Neural progenitor cell (in vitro differentiated cells): ENCODE data around the gene AKAP6. TPM values are rescaled to one million over a fixed set of nuclear protein-coding genes. Genes with fewer than 3 reads are reported as not detected.

Source experiments
- DNase-seq: peaks from one replicate; pipeline ENCODE4 v3.0.0-alpha.2; 2016; ENCODE audit warnings: low spot score
- H2AFZ ChIP-seq: fragments of 200-600 bp; sonication (generic); replicated peaks from 2 replicates; pipeline ENCODE4 v1.6.1; 2016; ENCODE audit warnings: antibody characterized with exemption
- H3F3A ChIP-seq: fragments of 200-600 bp; sonication (generic); 2 replicates; pipeline ENCODE4 v1.6.1; 2016; ENCODE audit warnings: antibody characterized with exemption, low read depth
- H3K27ac ChIP-seq: fragments of 200-600 bp; sonication (generic); 2 replicates; pipeline ENCODE4 v1.5.1; 2016; ENCODE audit warnings: mild to moderate bottlenecking
- H3K27me3 ChIP-seq: fragments of 200-600 bp; sonication (generic); 2 replicates; pipeline ENCODE4 v1.6.1; 2016; ENCODE audit warnings: mild to moderate bottlenecking, moderate library complexity
- H3K36me3 ChIP-seq: fragments of 200-600 bp; sonication (generic); 2 replicates; pipeline ENCODE4 v1.5.1; 2016
- H3K4me1 ChIP-seq: fragments of 200-600 bp; sonication (generic); 2 replicates; pipeline ENCODE4 v1.6.1; 2016; ENCODE audit warnings: mixed run types
- H3K4me2 ChIP-seq: fragments of 200-600 bp; sonication (generic); 2 replicates; pipeline ENCODE4 v1.6.1; 2016
- H3K4me3 ChIP-seq: fragments of 200-600 bp; sonication (generic); 2 replicates; pipeline ENCODE4 v1.5.1; 2016
- H3K79me2 ChIP-seq: fragments of 200-600 bp; sonication (generic); 2 replicates; pipeline ENCODE4 v1.6.1; 2016; ENCODE audit warnings: low read depth
- H3K9ac ChIP-seq: fragments of 200-600 bp; sonication (generic); 2 replicates; pipeline ENCODE4 v1.6.1; 2016
- H3K9me3 ChIP-seq: fragments of 200-600 bp; sonication (generic); 2 replicates; pipeline ENCODE4 v1.5.1; 2016; ENCODE audit warnings: low read depth
- H4K20me1 ChIP-seq: fragments of 200-600 bp; sonication (generic); 2 replicates; pipeline ENCODE4 v1.6.1; 2016; ENCODE audit warnings: low read depth
- H3K27ac Mint-ChIP-seq: 3 replicates; pipeline ENCODE4 v1.8.0; 2021; ENCODE audit warnings: mixed read lengths
- H3K27me3 Mint-ChIP-seq: 2 replicates; pipeline ENCODE4 v1.8.0; 2022; ENCODE audit warnings: low read depth, mild to moderate bottlenecking, inconsistent platforms, moderate library complexity, mixed read lengths; ENCODE audit not compliant: insufficient read depth
- H3K36me3 Mint-ChIP-seq: 3 replicates; pipeline ENCODE4 v1.8.0; 2021; ENCODE audit warnings: mixed read lengths
- H3K4me1 Mint-ChIP-seq: 3 replicates; pipeline ENCODE4 v1.8.0; 2021; ENCODE audit warnings: mixed read lengths
- H3K4me3 Mint-ChIP-seq: 3 replicates; pipeline ENCODE4 v1.8.0; 2021; ENCODE audit warnings: mild to moderate bottlenecking, moderate library complexity, mixed read lengths
- H3K9me3 Mint-ChIP-seq: 3 replicates; pipeline ENCODE4 v1.8.0; 2020; ENCODE audit warnings: mixed read lengths
- CTCF ChIP-seq: fragments of 200-600 bp; sonication (generic); IDR thresholded peaks from 2 replicates; pipeline ENCODE4 v1.5.1; 2017; ENCODE audit warnings: antibody characterized with exemption, mild to moderate bottlenecking
- EZH2 ChIP-seq: fragments of 200-600 bp; sonication (generic); IDR thresholded peaks from 2 replicates; pipeline ENCODE4 v1.6.1; 2017; ENCODE audit warnings: antibody characterized with exemption, mild to moderate bottlenecking, moderate library complexity
- EZH2phosphoT487 ChIP-seq: fragments of 200-600 bp; sonication (generic); IDR thresholded peaks from 2 replicates; pipeline ENCODE4 v1.6.1; 2017; ENCODE audit warnings: antibody characterized with exemption
- small RNA-seq: library from RNA; depleted of rRNA; stranded (forward); fragments of <200 nt; gene quantifications from one replicate; pipeline ENCODE3, GENCODE V24; 2015
- total RNA-seq: library from RNA; depleted of rRNA; stranded (reverse); fragments of >200 nt; gene quantifications from 2 replicates; pipeline ENCODE4 v1.2.3, GENCODE V29; 2015; ENCODE audit warnings: low replicate concordance

AKAP6 gene
- total RNA-seq, 1 donor from 2014 or later, result 3.7 TPM

- H2AFZ ChIP-seq, result peak overlapping the region; percentile 1
Observed at GRCh38 chr14:32865827-32866376, 536.8 kb downstream of the AKAP6 start.

DNA sequence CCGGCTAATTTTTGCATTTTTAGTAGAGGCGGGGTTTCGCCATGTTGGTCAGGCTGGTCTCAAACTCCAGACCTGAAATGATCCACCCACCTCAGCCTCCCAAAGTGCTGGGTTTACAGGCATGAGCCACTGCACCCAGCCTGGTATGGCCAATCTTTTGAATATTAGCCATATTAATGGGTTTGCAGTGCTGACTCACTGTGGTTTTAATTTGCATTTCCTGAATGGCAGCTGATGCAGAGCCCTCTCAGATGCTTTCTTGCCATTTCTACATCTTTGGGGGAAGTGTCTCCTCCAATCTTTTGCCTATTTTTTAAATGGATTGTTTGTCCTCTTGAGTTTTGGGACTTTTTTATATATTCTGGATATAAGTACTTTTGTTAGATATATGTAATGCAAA lies 554.1 kb downstream of the AKAP6 start:
- no peaks in the 10 kb centered on the region for H3F3A ChIP-seq
- peaks cover 12% of the 10 kb centered on the region for H3K9me3 ChIP-seq
- Mint-ChIP-seq H3K27me3 (peaks cover 2% of the 10 kb centered on the region), H3K36me3 (no peaks in the 10 kb centered on the region), H3K9me3 (peaks cover 3% of the 10 kb centered on the region), H3K27ac (no peak overlapping the region), H3K4me1 (no peaks in the 10 kb centered on the region), H3K4me3 (no peak overlapping the region)
- H4K20me1 ChIP-seq, result no peaks in the 10 kb centered on the region
- H3K9ac ChIP-seq, result no peak overlapping the region
- H3K27me3 ChIP-seq, result no peaks in the 10 kb centered on the region
- H2AFZ ChIP-seq, result no peak overlapping the region
- H3K27ac ChIP-seq, result no peak overlapping the region
- no peaks in the 10 kb centered on the region for H3K36me3 ChIP-seq
- H3K4me2 ChIP-seq, result no peak overlapping the region
- H3K79me2 ChIP-seq, result no peaks in the 10 kb centered on the region
- no peak for TF ChIP-seq EZH2phosphoT487
- TF ChIP-seq CTCF, result no peak
- TF ChIP-seq EZH2, result no peak
- no peak for DNase-seq
- no peak overlapping the region for H3K4me3 ChIP-seq
- H3K4me1 ChIP-seq, result no peaks in the 10 kb centered on the region

More at GRCh38 chr14:32865827-32866376, 536.8 kb downstream of the AKAP6 start:
- no peak overlapping the region for H3K4me3 Mint-ChIP-seq
- H3K4me2 ChIP-seq, result no peak overlapping the region
- H3K36me3 ChIP-seq, result no peaks in the 10 kb centered on the region
- H3K27me3 ChIP-seq, result no peaks in the 10 kb centered on the region
- no peak overlapping the region for H3K9ac ChIP-seq
- H3K79me2 ChIP-seq, result no peaks in the 10 kb centered on the region
- TF ChIP-seq CTCF, result no peak
- no peak for TF ChIP-seq EZH2phosphoT487
- TF ChIP-seq EZH2, result no peak
- no peaks in the 10 kb centered on the region for H3K36me3 Mint-ChIP-seq
- no peaks in the 10 kb centered on the region for H3K4me1 Mint-ChIP-seq
- H3K4me1 ChIP-seq, result no peaks in the 10 kb centered on the region
- H3F3A ChIP-seq, result no peaks in the 10 kb centered on the region
- H3K27me3 Mint-ChIP-seq, result no peaks in the 10 kb centered on the region
- H3K27ac Mint-ChIP-seq, result no peak overlapping the region
- no peak overlapping the region for H3K27ac ChIP-seq
- H3K9me3 Mint-ChIP-seq, result peaks cover under 1% of the 10 kb centered on the region
- H3K9me3 ChIP-seq, result no peaks in the 10 kb centered on the region
- H4K20me1 ChIP-seq, result no peaks in the 10 kb centered on the region
- no peak overlapping the region for H3K4me3 ChIP-seq
- DNase-seq, result no peak

Small RNAs within 50 kb of the gene (small RNA-seq; reads per million reads assigned to genes)
- gene RN7SL660P, result 0.16 reads per million

Other genes starting within 250 kb of the AKAP6 start
- not detected in 2 replicates for gene RNU6-7, start 127.3 kb upstream of the AKAP6 start, total RNA-seq
- not detected in 2 replicates for gene RNU6-8, start 126.0 kb upstream of the AKAP6 start, total RNA-seq